Measurements from ENCODE around the gene SGMS1. TPM values are rescaled to one million over a fixed set of nuclear protein-coding genes. Genes with fewer than 3 reads are reported as not detected.

Gene SGMS1
- total RNA-seq, 3 donors from 2014 or later (not counting 1 experiment from before 2014, with no cell fraction given), result 24.5 to 32.7 (median 30.4) TPM

- WGBS (ENCODE audit: insufficient coverage), result 80% methylated on average over 6 of the region's 6 CpGs
- ATAC-seq (peak; percentile 44 to 58 (median 53)), DNase-seq (peak in 1 of 2 donors; percentile 58)
- H3K9me3 ChIP-seq (ENCODE audit: control insufficient read depth, insufficient read depth, low read length), result no peaks in the 10 kb centered on the region
- intact Hi-C loops (cut with micrococcal nuclease), result no loop called here
- Mint-ChIP-seq H3K9me3 (no peaks in the 10 kb centered on the region), H3K36me3 (no peaks in the 10 kb centered on the region), H3K4me1 (peaks cover 24 to 41% of the 10 kb centered on the region in 2 donors), H3K4me3 (no peak overlapping the region), H3K27me3 (ENCODE audit: low read depth in 2 of 2) (no peaks in the 10 kb centered on the region), H3K27ac (no peak overlapping the region)
- TF ChIP-seq CTCF (IDR thresholded peaks at IDR 0.05), result peak; percentile 55
- H3K36me3 ChIP-seq (ENCODE audit: control insufficient read depth, insufficient read depth, low read length), result no peaks in the 10 kb centered on the region
- H3K27me3 ChIP-seq (ENCODE audit: control insufficient read depth, insufficient read depth, low read length), result no peaks in the 10 kb centered on the region
- peaks cover 7% of the 10 kb centered on the region for H3K4me1 ChIP-seq (ENCODE audit: control insufficient read depth, insufficient read depth, low read length)
- no peak overlapping the region for H3K27ac ChIP-seq (ENCODE audit: low read length)
- H3K4me3 ChIP-seq (ENCODE audit: low read length), result no peak overlapping the region
Measured at GRCh38 chr10:50421026-50421719, 202.6 kb downstream of the SGMS1 start.

- Histone ChIP-seq H3K9me3 (ENCODE audit: control insufficient read depth, insufficient read depth, low read length) (no peaks in the 10 kb centered on the region), H3K27me3 (ENCODE audit: control insufficient read depth, insufficient read depth, low read length) (no peaks in the 10 kb centered on the region), H3K4me1 (ENCODE audit: control insufficient read depth, insufficient read depth, low read length) (peaks cover 7% of the 10 kb centered on the region), H3K27ac (ENCODE audit: low read length) (no peak overlapping the region), H3K4me3 (ENCODE audit: low read length) (no peak overlapping the region), H3K36me3 (ENCODE audit: control insufficient read depth, insufficient read depth, low read length) (no peaks in the 10 kb centered on the region)
- Mint-ChIP-seq H3K4me3 (no peak overlapping the region), H3K4me1 (peaks cover 24 to 41% of the 10 kb centered on the region in 2 donors), H3K36me3 (no peaks in the 10 kb centered on the region), H3K27ac (no peak overlapping the region), H3K27me3 (ENCODE audit: low read depth in 2 of 2) (no peaks in the 10 kb centered on the region), H3K9me3 (no peaks in the 10 kb centered on the region)
- no peak for DNase-seq
- WGBS (ENCODE audit: insufficient coverage), result 95% methylated on average over 4 of the region's 6 CpGs
- intact Hi-C loops (cut with micrococcal nuclease), result no loop called here
- no peak for TF ChIP-seq CTCF (IDR thresholded peaks at IDR 0.05)
- ATAC-seq, result no peak
Measured at GRCh38 chr10:50420196-50420595, 203.6 kb downstream of the SGMS1 start.

GRCh38 chr10:50419756-50420155, 204.0 kb downstream of the SGMS1 start:
- Mint-ChIP-seq H3K36me3 (no peaks in the 10 kb centered on the region), H3K9me3 (no peaks in the 10 kb centered on the region), H3K4me1 (peaks cover 24 to 43% of the 10 kb centered on the region in 2 donors), H3K27ac (no peak overlapping the region), H3K27me3 (ENCODE audit: low read depth in 2 of 2) (no peaks in the 10 kb centered on the region), H3K4me3 (no peak overlapping the region)
- Histone ChIP-seq H3K9me3 (ENCODE audit: control insufficient read depth, insufficient read depth, low read length) (no peaks in the 10 kb centered on the region), H3K4me1 (ENCODE audit: control insufficient read depth, insufficient read depth, low read length) (peaks cover 7% of the 10 kb centered on the region), H3K27me3 (ENCODE audit: control insufficient read depth, insufficient read depth, low read length) (no peaks in the 10 kb centered on the region), H3K36me3 (ENCODE audit: control insufficient read depth, insufficient read depth, low read length) (no peaks in the 10 kb centered on the region), H3K27ac (ENCODE audit: low read length) (no peak overlapping the region), H3K4me3 (ENCODE audit: low read length) (no peak overlapping the region)
- 86% methylated on average over 3 of the region's 3 CpGs for WGBS (ENCODE audit: insufficient coverage)
- no peak for TF ChIP-seq CTCF (IDR thresholded peaks at IDR 0.05)
- DNase-seq (no peak), ATAC-seq (no peak)
- intact Hi-C loops (cut with micrococcal nuclease), result no loop called here

GRCh38 chr10:50419091-50419490, 204.7 kb downstream of the SGMS1 start:
- H3K36me3 Mint-ChIP-seq, result no peaks in the 10 kb centered on the region
- no peak overlapping the region for H3K4me3 Mint-ChIP-seq
- peaks cover 24 to 45% of the 10 kb centered on the region in 2 donors for H3K4me1 Mint-ChIP-seq
- DNase-seq (no peak), ATAC-seq (no peak)
- Histone ChIP-seq H3K27me3 (ENCODE audit: control insufficient read depth, insufficient read depth, low read length) (no peaks in the 10 kb centered on the region), H3K9me3 (ENCODE audit: control insufficient read depth, insufficient read depth, low read length) (no peaks in the 10 kb centered on the region), H3K36me3 (ENCODE audit: control insufficient read depth, insufficient read depth, low read length) (no peaks in the 10 kb centered on the region), H3K4me1 (ENCODE audit: control insufficient read depth, insufficient read depth, low read length) (peaks cover 7% of the 10 kb centered on the region), H3K4me3 (ENCODE audit: low read length) (no peak overlapping the region), H3K27ac (ENCODE audit: low read length) (no peak overlapping the region)
- TF ChIP-seq CTCF (IDR thresholded peaks at IDR 0.05), result no peak
- no peak overlapping the region for H3K27ac Mint-ChIP-seq
- H3K27me3 Mint-ChIP-seq (ENCODE audit: low read depth in 2 of 2), result no peaks in the 10 kb centered on the region
- intact Hi-C loops (cut with micrococcal nuclease), result no loop called here
- H3K9me3 Mint-ChIP-seq, result no peaks in the 10 kb centered on the region
- WGBS (ENCODE audit: insufficient coverage), result 100% methylated on average over 2 of the region's 3 CpGs
